ENCODE data around the gene PRUNE2.
"Not testable (repeated sequence)": the region's sequence is repeated elsewhere in the genome, so short reads cannot be mapped to it uniquely, and the experiment has no call there.

Gene PRUNE2

GRCh38 chr9:76800901-76801300 lies 105.0 kb downstream of the PRUNE2 start:
- DNase-seq (ENCODE audit: low read depth, low spot score), result no peak

GRCh38 chr9:76799473-76799872 lies 106.4 kb downstream of the PRUNE2 start:
- DNase-seq (ENCODE audit: low read depth, low spot score), result no peak

- no peak for DNase-seq (ENCODE audit: low read depth, low spot score)
These were observed 107.4 kb downstream of the PRUNE2 start for GRCh38 chr9:76798527-76798926.

- DNase-seq (ENCODE audit: low read depth, low spot score), result no peak
These were observed 109.6 kb downstream of the PRUNE2 start for GRCh38 chr9:76796296-76796695.

GRCh38 chr9:76793784-76794431 lies 112.0 kb downstream of the PRUNE2 start:
- no peak for DNase-seq (ENCODE audit: low read depth, low spot score)

- DNase-seq (ENCODE audit: low read depth, low spot score), result no peak
These were observed 116.1 kb downstream of the PRUNE2 start for GRCh38 chr9:76789840-76790239.

GRCh38 chr9:76787677-76788076 lies 118.2 kb downstream of the PRUNE2 start:
- DNase-seq (ENCODE audit: low read depth, low spot score), result no peak

GRCh38 chr9:76785501-76785900 lies 120.4 kb downstream of the PRUNE2 start:
- no peak for DNase-seq (ENCODE audit: low read depth, low spot score)

GRCh38 chr9:76784881-76785280 lies 121.0 kb downstream of the PRUNE2 start:
- no peak for DNase-seq (ENCODE audit: low read depth, low spot score)

- DNase-seq (ENCODE audit: low read depth, low spot score), result peak; percentile 87
These were observed 133.0 kb downstream of the PRUNE2 start for GRCh38 chr9:76772686-76773445.

GRCh38 chr9:76766126-76766525 lies 139.8 kb downstream of the PRUNE2 start:
- no peak for DNase-seq (ENCODE audit: low read depth, low spot score)

GRCh38 chr9:76764138-76764537 lies 141.8 kb downstream of the PRUNE2 start, which contains the start of gene PCA3:
Gene PCA3 (plus strand): TSS chr9:76764438.
- DNase-seq (ENCODE audit: low read depth, low spot score), result no peak

- DNase-seq (ENCODE audit: low read depth, low spot score), result peak; percentile 13
These were observed 144.5 kb downstream of the PRUNE2 start for GRCh38 chr9:76761448-76761847.

GRCh38 chr9:76759732-76760131 lies 146.2 kb downstream of the PRUNE2 start:
- DNase-seq (ENCODE audit: low read depth, low spot score), result no peak

GRCh38 chr9:76758476-76758875 lies 147.4 kb downstream of the PRUNE2 start:
- DNase-seq (ENCODE audit: low read depth, low spot score), result peak; percentile 75

GRCh38 chr9:76756941-76757673 lies 148.8 kb downstream of the PRUNE2 start:
- no peak for DNase-seq (ENCODE audit: low read depth, low spot score)

- peak; percentile 32 for DNase-seq (ENCODE audit: low read depth, low spot score)
These were observed 149.7 kb downstream of the PRUNE2 start for GRCh38 chr9:76756268-76756640.

- DNase-seq (ENCODE audit: low read depth, low spot score), result no peak
These were observed 154.9 kb downstream of the PRUNE2 start for GRCh38 chr9:76751001-76751400.

- DNase-seq (ENCODE audit: low read depth, low spot score), result no peak
These were observed 161.6 kb downstream of the PRUNE2 start for GRCh38 chr9:76744336-76744735.

- DNase-seq (ENCODE audit: low read depth, low spot score), result no peak
These were observed 162.0 kb downstream of the PRUNE2 start for GRCh38 chr9:76743931-76744330.

GRCh38 chr9:76742890-76743289 lies 163.0 kb downstream of the PRUNE2 start:
- not testable (repeated sequence) for DNase-seq (ENCODE audit: low read depth, low spot score)

- no peak for DNase-seq (ENCODE audit: low read depth, low spot score)
These were observed 164.4 kb downstream of the PRUNE2 start for GRCh38 chr9:76741524-76741923.

- DNase-seq (ENCODE audit: low read depth, low spot score), result no peak
These were observed 167.5 kb downstream of the PRUNE2 start for GRCh38 chr9:76738402-76738801.

All from astrocyte of the hippocampus (primary cell).